K562 (cell line): ENCODE data around the gene PSMA2. TPM values are rescaled to one million over a fixed set of nuclear protein-coding genes. Genes with fewer than 3 reads are reported as not detected.

ENCODE experiments used
- ATAC-seq: fragments of 200-7000 bp; cut with Tn5 transposase; 3 replicates; pipeline ENCODE4 v1.9.1; 2020; ENCODE audit warnings: moderate library complexity
- BruUV-seq: library from RNA; stranded (reverse); fragments of 400-500 nt; replicated peaks from 2 replicates; lab custom pipeline; 2021; lab: Mats Ljungman, UMichigan
- CTCF ChIA-PET: fragments of 300-600 bp; formaldehyde crosslinking; extraction: SDS; loops from one replicate; lab custom pipeline; 2021; ENCODE audit warnings: low intra/inter-chr PET ratio; lab: Yijun Ruan, JAX
- POLR2A ChIA-PET: fragments of 300-600, 350-650 bp; sonication (Branson Sonifier 250); formaldehyde crosslinking; extraction: SDS; loops from one replicate; lab custom pipeline; 2021; ENCODE audit warnings: antibody characterized with exemption, inconsistent platforms; lab: Yijun Ruan, JAX
- DNase-seq, 4 experiments: peaks; one replicate each; pipeline versions ENCODE4 v3.0.0 to v3.0.0-alpha.2; 2011 to 2018; ENCODE audit warnings: low spot score in 3 of 4, mixed read lengths in 3 of 4; ENCODE audit errors: extremely low read depth in 1 of 4
- FAIRE-seq: peaks from 2 replicates; lab custom pipeline; 2011; peaks lifted over from hg19 to GRCh38; lab: Jason Lieb, UNC
- H2AFZ ChIP-seq: 2 replicates; pipeline ENCODE4 v1.6.0; 2011; ENCODE audit warnings: low read depth, low read length, control low read depth, inconsistent platforms
- H3K27ac ChIP-seq: fragments of 200-600 bp; 3 replicates; pipeline ENCODE4 v1.8.0; 2011; ENCODE audit warnings: low read depth, mild to moderate bottlenecking, control low read depth, inconsistent platforms, low read length, moderate library complexity, mixed read lengths; ENCODE audit errors: extremely low read depth
- H3K27me3 ChIP-seq, 2 experiments: fragments of 300-600 bp in 1 of 2; 2 replicates in 1 of 2; 3 replicates in 1 of 2; pipeline versions ENCODE4 v1.6.0 to v1.8.0; 2011; ENCODE audit warnings: inconsistent platforms in 2 of 2, low read length in 2 of 2, mild to moderate bottlenecking in 1 of 2, mixed read lengths in 1 of 2, moderate library complexity in 1 of 2; ENCODE audit not compliant: control insufficient read depth in 2 of 2, insufficient read depth in 2 of 2
- H3K36me3 ChIP-seq: fragments of 300-600 bp; 3 replicates; pipeline ENCODE4 v1.8.0; 2011; ENCODE audit warnings: mild to moderate bottlenecking, low read length, inconsistent platforms; ENCODE audit not compliant: control insufficient read depth, insufficient read depth
- H3K4me1 ChIP-seq, 2 experiments: fragments of 200-600 bp in 1 of 2; replicated peaks in 1 of 2; 2 replicates in 1 of 2; 3 replicates in 1 of 2; pipeline versions ENCODE4 v1.5.1 to v1.8.0; 2011; ENCODE audit warnings: inconsistent platforms in 2 of 2, low read length in 2 of 2, mild to moderate bottlenecking in 1 of 2, mixed read lengths in 1 of 2, moderate library complexity in 1 of 2; ENCODE audit not compliant: control insufficient read depth in 2 of 2, insufficient read depth in 2 of 2
- H3K4me2 ChIP-seq: 2 replicates; pipeline ENCODE4 v1.6.1; 2011; ENCODE audit warnings: low read length, control low read depth, inconsistent platforms, mixed read lengths; ENCODE audit not compliant: insufficient read depth
- H3K4me3 ChIP-seq: fragments of 200-600 bp; sonication (generic), shearing (Covaris generic); 2 replicates; pipeline ENCODE4 v1.5.1; 2016; ENCODE audit warnings: control low read depth, inconsistent platforms
- H3K79me2 ChIP-seq: fragments of 200-600 bp; 3 replicates; pipeline ENCODE4 v1.8.0; 2011; ENCODE audit warnings: low read length, inconsistent platforms; ENCODE audit not compliant: control insufficient read depth, insufficient read depth
- H3K9ac ChIP-seq, 2 experiments: 2 replicates each; pipeline versions ENCODE4 v1.6.0 to v1.6.1; 2011; ENCODE audit warnings: low read depth in 2 of 2, low read length in 2 of 2, control low read depth in 1 of 2, inconsistent platforms in 1 of 2, mild to moderate bottlenecking in 1 of 2, mixed read lengths in 1 of 2; ENCODE audit not compliant: insufficient read depth in 1 of 2
- H3K9me1 ChIP-seq: one replicate; pipeline ENCODE4 v1.6.0; 2011; ENCODE audit warnings: inconsistent platforms, mild to moderate bottlenecking, low read length, moderate library complexity; ENCODE audit not compliant: control insufficient read depth, insufficient read depth
- H3K9me3 ChIP-seq: replicated peaks from 2 replicates; pipeline ENCODE4 v1.5.1; 2011; ENCODE audit warnings: low read depth, low read length, inconsistent platforms; ENCODE audit not compliant: control insufficient read depth, insufficient read depth
- H4K20me1 ChIP-seq: replicated peaks from 2 replicates; pipeline ENCODE4 v1.6.1; 2011; ENCODE audit warnings: low read length, inconsistent platforms, mixed read lengths; ENCODE audit not compliant: control insufficient read depth, insufficient read depth
- AFF1 ChIP-seq, 2 experiments: fragments of 450-650 bp; IDR thresholded peaks; 2 replicates each; pipeline ENCODE4 v1.6.1; 2018; ENCODE audit warnings: mild to moderate bottlenecking in 2 of 2, low read depth in 1 of 2; ENCODE audit not compliant: partially characterized antibody in 2 of 2
- CLOCK ChIP-seq: fragments of 250-450 bp; sonication (Bioruptor Pico); IDR thresholded peaks from 2 replicates; pipeline ENCODE4 v1.4.0; 2020; ENCODE audit warnings: mild to moderate bottlenecking, moderate library complexity, borderline replicate concordance
- CUX1 ChIP-seq: fragments of 200-800 bp; sonication (Bioruptor generic); IDR thresholded peaks from 2 replicates; pipeline ENCODE4 v1.6.1; 2016; ENCODE audit warnings: missing genetic modification characterization, missing compliant biosample characterization
- EP400 ChIP-seq: fragments of 450-650 bp; IDR thresholded peaks from 2 replicates; pipeline ENCODE4 v1.6.1; 2017; ENCODE audit warnings: antibody characterized with exemption, mild to moderate bottlenecking, moderate library complexity
- KAT7 ChIP-seq: sonication (generic); formaldehyde crosslinking; IDR thresholded peaks from 2 replicates; pipeline ENCODE4 v1.8.0; 2022; ENCODE audit warnings: missing genetic modification reagents, mild to moderate bottlenecking, borderline replicate concordance
- MTA1 ChIP-seq: fragments of 450-650 bp; IDR thresholded peaks from 2 replicates; pipeline ENCODE4 v1.6.1; 2017; ENCODE audit warnings: borderline replicate concordance
- NFIC ChIP-seq: fragments of 450-650 bp; IDR thresholded peaks from 2 replicates; pipeline ENCODE4 v1.6.1; 2017; ENCODE audit warnings: mild to moderate bottlenecking, inconsistent platforms
- WGBS: fragments of 100-300 bp; shearing (Covaris generic); methylation state at CpG from one replicate; pipeline ENCODE4 v1.1.6; 2016; ENCODE audit warnings: low coverage, mixed read lengths; ENCODE audit not compliant: insufficient coverage; ENCODE audit errors: missing lambda C conversion rate; 5-methylcytosine and 5-hydroxymethylcytosine counted together
- in situ Hi-C: fragments of 300-500 bp; cut with MboI; formaldehyde crosslinking; loops from 4 replicates; pipeline ENCODE4 v1.15.0; 2018; ENCODE audit warnings: inconsistent platforms, mixed read lengths
- intact Hi-C: fragments of 100-400 bp; cut with micrococcal nuclease; formaldehyde crosslinking; loops from 2 replicates; pipeline ENCODE4 v1.14.2; 2022
- polyA plus RNA-seq, 8 experiments: library from polyadenylated mRNA; depleted of rRNA in 4 of 8; stranded (reverse) in 5 of 8; unstranded in 3 of 8; fragments of >200 nt; fragmentation: Nextera tagmentation in 2 of 8; fragmentation: Illumina TruSeq in 1 of 8; extraction: Ambion mirVana in 2 of 8; extraction: Trizol in 1 of 8; gene quantifications; 2 replicates each; pipeline versions ENCODE4 v1.2.1 to v1.2.3, GENCODE V29; 2011 to 2014; ENCODE audit warnings: inconsistent platforms in 1 of 8, missing spikeins in 1 of 8
- total RNA-seq, 7 experiments: library from RNA; depleted of rRNA in 6 of 7; stranded (reverse); fragments of >200 nt in 6 of 7; fragmentation: Illumina TruSeq in 2 of 7; extraction: Trizol in 2 of 7; gene quantifications; 2 replicates each; pipeline versions ENCODE4 v1.2.1 to v1.2.3, GENCODE V29; 2011 to 2021; ENCODE audit warnings: low replicate concordance in 1 of 7

PSMA2 gene
- total and polyA plus RNA-seq, 9 of the 15 experiments (the other 6 are each of a cell fraction or from before 2014, with no cell fraction given): 91.7 to 1,070 (median 213) TPM

GRCh38 chr7:42932811-42933591 is 1.0 kb upstream of the PSMA2 start:
- ChIA-PET POLR2A (interaction anchor here (0.5 to 3.3 kb wide), 11 partner anchors 8 to 902 kb away, joined by 3 to 18 read pairs (median 5); no protein-coding TSS in a partner anchor), CTCF (no interaction called here)
- intact Hi-C loops: no loop called here
- peak; percentile 58 for FAIRE-seq
- H3K9me1 ChIP-seq: no peaks in the 10 kb centered on the region
- H2AFZ ChIP-seq: peak overlapping the region; percentile 80
- peaks cover 81% of the 10 kb centered on the region for H3K79me2 ChIP-seq
- H3K9ac ChIP-seq: peak overlapping the region; percentile 93 to 98
- no TSS peak for BruUV-seq
- peaks cover 63% of the 10 kb centered on the region for H3K36me3 ChIP-seq
- DNase-seq: peak in 2 of 4 experiments; percentile 36 to 49
- ATAC-seq: peak; percentile 61
- 3% methylated on average over 16 of the region's 17 CpGs for WGBS
- peaks cover 0 to 13% of the 10 kb centered on the region in 2 experiments; a peak in 4 of 5 replicates for H3K4me1 ChIP-seq
- peak overlapping the region; percentile 89 for H3K27ac ChIP-seq
- peak overlapping the region; percentile 85 for H3K4me3 ChIP-seq
- peaks cover 13% of the 10 kb centered on the region; the same call in 1 of the 2 replicates for H4K20me1 ChIP-seq
- peak overlapping the region; percentile 94 for H3K4me2 ChIP-seq
- H3K9me3 ChIP-seq: no peaks in the 10 kb centered on the region
- in situ Hi-C loops: loop anchor here (25.0 kb wide), 1 partner anchor 329 kb away; no protein-coding TSS in a partner anchor
- H3K27me3 ChIP-seq: no peaks in the 10 kb centered on the region
- TF ChIP-seq AFF1 (IDR thresholded peaks at IDR 0.05; ENCODE audit: low read depth in 1 of 2, partially characterized antibody in 2 of 2) (peak in 1 of 2 experiments; percentile 18), NFIC (0 out of 2 replicates have a peak, but pooled peaks have one; percentile 1), EP400 (peak; percentile 15; the same call in 1 of the 2 replicates), CUX1 (CRISPR knock-in tag) (no peak), CLOCK (CRISPR knock-in tag) (no peak), KAT7 (CRISPR knock-in tag) (0 out of 2 replicates have a peak, but pooled peaks have one; percentile 31), MTA1 (peak; percentile 32; the same call in 1 of the 2 replicates)
